Subcutaneous adipose tissue (tissue), 4 donors: ENCODE results near the gene SPHKAP. TPM values are rescaled to one million over a fixed set of nuclear protein-coding genes. Genes with fewer than 3 reads are reported as not detected.

Experiments used
- CTCF ChIP-seq: fragments of 450-650 bp; IDR thresholded peaks from one replicate; pipeline ENCODE4 v1.5.1; 2016; ENCODE audit warnings: low read depth, mild to moderate bottlenecking, control low read depth, antibody characterized with exemption, moderate library complexity
- total RNA-seq, 4 donors: library from RNA; depleted of rRNA; stranded (reverse); fragments of >200 nt; gene quantifications; one replicate each; pipeline ENCODE4 v1.1.0, GENCODE V29; 2016

SPHKAP gene
- total RNA-seq, 4 donors from 2014 or later, result not detected

GRCh38 chr2:227973241-227973640 lies 208.2 kb downstream of the SPHKAP start:
- no peak for TF ChIP-seq CTCF

GRCh38 chr2:227971619-227972230 lies 209.8 kb downstream of the SPHKAP start:
- no peak for TF ChIP-seq CTCF

- no peak for TF ChIP-seq CTCF
Observed at GRCh38 chr2:227960317-227960716, 221.2 kb downstream of the SPHKAP start.

- no peak for TF ChIP-seq CTCF
Observed at GRCh38 chr2:227942965-227943364, 238.5 kb downstream of the SPHKAP start.

GRCh38 chr2:227942021-227942420 lies 239.5 kb downstream of the SPHKAP start:
- no peak for TF ChIP-seq CTCF

GRCh38 chr2:227939271-227940027 lies 242.0 kb downstream of the SPHKAP start:
- TF ChIP-seq CTCF, result no peak

GRCh38 chr2:227933884-227934283 lies 247.6 kb downstream of the SPHKAP start:
- no peak for TF ChIP-seq CTCF
